K562 (cell line): ENCODE results near the gene PPFIBP2. TPM values are rescaled to one million over a fixed set of nuclear protein-coding genes. Genes with fewer than 3 reads are reported as not detected.

Experiments
- ARID3B ChIP-seq: fragments of 250-450 bp; sonication (Bioruptor Pico); IDR thresholded peaks from 2 replicates; pipeline ENCODE4 v1.4.0; 2020; ENCODE audit warnings: borderline replicate concordance
- CEBPZ ChIP-seq: fragments of 150-350 bp; IDR thresholded peaks from 2 replicates; pipeline ENCODE4 v1.6.1; 2014; ENCODE audit warnings: low read depth, mild to moderate bottlenecking, low read length, borderline replicate concordance
- E4F1 ChIP-seq: fragments of 250-450 bp; sonication (Bioruptor Pico); IDR thresholded peaks from 2 replicates; pipeline ENCODE4 v1.5.0; 2021; ENCODE audit warnings: mild to moderate bottlenecking, borderline replicate concordance
- FOXJ3 ChIP-seq: sonication (generic); formaldehyde crosslinking; IDR thresholded peaks from 2 replicates; pipeline ENCODE4 v1.4.0; 2020; ENCODE audit warnings: mild to moderate bottlenecking, missing genetic modification reagents
- FOXO4 ChIP-seq: fragments of 450-650 bp; formaldehyde crosslinking; IDR thresholded peaks from 2 replicates; pipeline ENCODE4 v1.4.0; 2020; ENCODE audit warnings: mild to moderate bottlenecking, moderate library complexity
- MIER1 ChIP-seq: fragments of 450-650 bp; IDR thresholded peaks from 2 replicates; pipeline ENCODE4 v1.6.1; 2016; ENCODE audit warnings: antibody characterized with exemption, mild to moderate bottlenecking, low read depth
- NR2C2 ChIP-seq, 2 experiments: fragments of 200-800 bp in 1 of 2; sonication (Bioruptor generic) in 1 of 2; sonication (generic) in 1 of 2; formaldehyde crosslinking in 1 of 2; IDR thresholded peaks; 2 replicates each; pipeline versions ENCODE4 v1.6.1 to v1.8.0; 2016 to 2022; ENCODE audit warnings: mild to moderate bottlenecking in 1 of 2, missing compliant biosample characterization in 1 of 2, missing genetic modification characterization in 1 of 2, missing genetic modification reagents in 1 of 2
- RUNX1 ChIP-seq: sonication (generic); IDR thresholded peaks from 2 replicates; pipeline ENCODE4 v1.6.1; 2016; ENCODE audit warnings: antibody characterized with exemption, low read depth
- SPI1 ChIP-seq: IDR thresholded peaks from 2 replicates; pipeline ENCODE4 v1.6.1; 2011; ENCODE audit warnings: low read depth, low read length, control low read depth, borderline replicate concordance
- SRF ChIP-seq, 2 experiments: fragments of 250-450, 450-650 bp in 1 of 2; sonication (Bioruptor Pico) in 1 of 2; sonication (generic) in 1 of 2; formaldehyde crosslinking; IDR thresholded peaks; 2 replicates each; pipeline versions ENCODE4 v1.5.0 to v1.5.1; 2020 to 2022; ENCODE audit warnings: mild to moderate bottlenecking in 1 of 2, missing genetic modification reagents in 1 of 2
- VEZF1 ChIP-seq: fragments of 200-800 bp; sonication (Bioruptor generic); IDR thresholded peaks from 2 replicates; pipeline ENCODE4 v1.6.1; 2017; ENCODE audit warnings: missing genetic modification characterization, missing compliant biosample characterization
- ZNF347 ChIP-seq: fragments of 450-650 bp; formaldehyde crosslinking; IDR thresholded peaks from 2 replicates; pipeline ENCODE4 v1.4.0; 2020; ENCODE audit warnings: low read depth, mild to moderate bottlenecking, moderate library complexity
- ZNF431 ChIP-seq: sonication (generic); formaldehyde crosslinking; IDR thresholded peaks from 2 replicates; pipeline ENCODE4 v1.8.0; 2022; ENCODE audit warnings: mild to moderate bottlenecking, missing genetic modification reagents
- polyA plus RNA-seq, 8 experiments: library from polyadenylated mRNA; depleted of rRNA in 4 of 8; stranded (reverse) in 5 of 8; unstranded in 3 of 8; fragments of >200 nt; fragmentation: Nextera tagmentation in 2 of 8; fragmentation: Illumina TruSeq in 1 of 8; extraction: Ambion mirVana in 2 of 8; extraction: Trizol in 1 of 8; gene quantifications; 2 replicates each; pipeline versions ENCODE4 v1.2.1 to v1.2.3, GENCODE V29; 2011 to 2014; ENCODE audit warnings: inconsistent platforms in 1 of 8, missing spikeins in 1 of 8
- total RNA-seq, 7 experiments: library from RNA; depleted of rRNA in 6 of 7; stranded (reverse); fragments of >200 nt in 6 of 7; fragmentation: Illumina TruSeq in 2 of 7; extraction: Trizol in 2 of 7; gene quantifications; 2 replicates each; pipeline versions ENCODE4 v1.2.1 to v1.2.3, GENCODE V29; 2011 to 2021; ENCODE audit warnings: low replicate concordance in 1 of 7

Gene PPFIBP2
- total and polyA plus RNA-seq, 9 of the 15 experiments (the other 6 are each of a cell fraction or from before 2014, with no cell fraction given), result 0.18 to 3.4 (median 1.2) TPM

- TF ChIP-seq ARID3B (CRISPR knock-in tag) (0 out of 2 replicates have a peak, but pooled peaks have one; percentile 63), SPI1 (peak; percentile 85), VEZF1 (CRISPR knock-in tag) (no peak), CEBPZ (no peak), ZNF347 (CRISPR knock-in tag) (no peak), E4F1 (no peak), NR2C2 (CRISPR knock-in tag; IDR thresholded peaks at IDR 0.05) (no peak), NR2C2 (tag; IDR thresholded peaks at IDR 0.05) (peak; percentile 70), ZNF431 (CRISPR knock-in tag) (no peak), RUNX1 (no peak), FOXO4 (0 out of 2 replicates have a peak, but pooled peaks have one; percentile 50), MIER1 (no peak), FOXJ3 (CRISPR knock-in tag) (no peak), SRF (CRISPR knock-in tag; IDR thresholded peaks at IDR 0.05) (no peak)
Measured at GRCh38 chr11:7512525-7513233, 1.1 kb upstream of the PPFIBP2 start (continued).
